T-helper 1 cell treated with Interleukin-12 subunit alpha and Interleukin-12 subunit beta and Interleukin-4 antibody, amounts not matched to agents 30 ng/mL and 1 ng/mL, for 36 hours (primary cell): ENCODE results near the gene TBC1D2B. TPM values are rescaled to one million over a fixed set of nuclear protein-coding genes. Genes with fewer than 3 reads are reported as not detected.
"Not testable (repeated sequence)": the region's sequence is repeated elsewhere in the genome, so short reads cannot be mapped to it uniquely, and the experiment has no call there.

Experiments used
- intact Hi-C: fragments of 100-400 bp; cut with micrococcal nuclease; formaldehyde crosslinking; loops from one replicate; pipeline ENCODE4 v1.15.1; 2024
- total RNA-seq: library from RNA; stranded (reverse); gene quantifications from 2 replicates; pipeline ENCODE4 v1.2.3, GENCODE V29; 2022

Gene TBC1D2B
- total RNA-seq, 1 donor from 2014 or later = 115 TPM

GRCh38 chr15:77981281-77982126, 96.0 kb downstream of the TBC1D2B start:
- intact Hi-C loops = no loop called here

- intact Hi-C loops = not testable (repeated sequence)
Observed at GRCh38 chr15:77980674-77981073, 96.8 kb downstream of the TBC1D2B start.

GRCh38 chr15:77980098-77980497, 97.4 kb downstream of the TBC1D2B start:
- intact Hi-C loops = no loop called here

- intact Hi-C loops = not testable (repeated sequence)
Observed at GRCh38 chr15:77979157-77979556, 98.4 kb downstream of the TBC1D2B start.

GRCh38 chr15:77978759-77979145, 98.8 kb downstream of the TBC1D2B start:
- intact Hi-C loops = not testable (repeated sequence)

- intact Hi-C loops = not testable (repeated sequence)
Observed at GRCh38 chr15:77977903-77978758, 99.4 kb downstream of the TBC1D2B start.

GRCh38 chr15:77976760-77977525, 100.6 kb downstream of the TBC1D2B start:
- intact Hi-C loops = not testable (repeated sequence)

GRCh38 chr15:77976095-77976450, 101.4 kb downstream of the TBC1D2B start:
- intact Hi-C loops = not testable (repeated sequence)

GRCh38 chr15:77975332-77976094, 102.0 kb downstream of the TBC1D2B start:
- intact Hi-C loops = no loop called here

- intact Hi-C loops = no loop called here
Observed at GRCh38 chr15:77974416-77975331, 102.8 kb downstream of the TBC1D2B start.

GRCh38 chr15:77974098-77974414, 103.5 kb downstream of the TBC1D2B start:
- intact Hi-C loops = no loop called here

GRCh38 chr15:77973273-77974097, 104.0 kb downstream of the TBC1D2B start:
- intact Hi-C loops = not testable (repeated sequence)

GRCh38 chr15:77972706-77973105, 104.8 kb downstream of the TBC1D2B start:
- intact Hi-C loops = not testable (repeated sequence)

- intact Hi-C loops = not testable (repeated sequence)
Observed at GRCh38 chr15:77971875-77972274, 105.6 kb downstream of the TBC1D2B start.

- intact Hi-C loops = not testable (repeated sequence)
Observed at GRCh38 chr15:77970813-77971360, 106.6 kb downstream of the TBC1D2B start.

GRCh38 chr15:77969055-77969454, 108.5 kb downstream of the TBC1D2B start:
- intact Hi-C loops = no loop called here

GRCh38 chr15:77967798-77968197, 109.7 kb downstream of the TBC1D2B start:
- intact Hi-C loops = loop anchor here (1.0 kb wide), 2 partner anchors 141 to 228 kb away; no protein-coding TSS in a partner anchor

- intact Hi-C loops = loop anchor here (1.0 kb wide), 2 partner anchors 141 to 228 kb away; no protein-coding TSS in a partner anchor
Observed at GRCh38 chr15:77967235-77967615, 110.3 kb downstream of the TBC1D2B start.
